Esophagus muscularis mucosa (tissue), 4 donors: ENCODE measurements around the gene RILPL1.

Experiments
- EP300 ChIP-seq: sonication (generic); formaldehyde crosslinking; IDR thresholded peaks from one replicate; pipeline ENCODE4 v1.6.1; 2017; ENCODE audit warnings: antibody characterized with exemption
- POLR2A ChIP-seq: fragments of 450-650 bp; IDR thresholded peaks from one replicate; pipeline ENCODE4 v1.6.1; 2017; ENCODE audit warnings: antibody characterized with exemption, moderate library complexity, mild to moderate bottlenecking, low read depth
- POLR2AphosphoS5 ChIP-seq, 2 donors: sonication (generic); formaldehyde crosslinking; IDR thresholded peaks; one replicate each; pipeline ENCODE4 v1.6.1; 2017; ENCODE audit warnings: antibody characterized with exemption in 2 of 2
- TF ChIP-seq, protein P1 (sequence below), 3 experiments: fragments of 200-600 bp in 2 of 3; fragments of 450-650 bp in 1 of 3; sonication (generic) in 2 of 3; IDR thresholded peaks; one replicate each; pipeline ENCODE4 v1.5.1; 2017 to 2019; ENCODE audit warnings: antibody characterized with exemption in 3 of 3, mild to moderate bottlenecking in 2 of 3, moderate library complexity in 1 of 3

- TF ChIP-seq, protein P1, sequence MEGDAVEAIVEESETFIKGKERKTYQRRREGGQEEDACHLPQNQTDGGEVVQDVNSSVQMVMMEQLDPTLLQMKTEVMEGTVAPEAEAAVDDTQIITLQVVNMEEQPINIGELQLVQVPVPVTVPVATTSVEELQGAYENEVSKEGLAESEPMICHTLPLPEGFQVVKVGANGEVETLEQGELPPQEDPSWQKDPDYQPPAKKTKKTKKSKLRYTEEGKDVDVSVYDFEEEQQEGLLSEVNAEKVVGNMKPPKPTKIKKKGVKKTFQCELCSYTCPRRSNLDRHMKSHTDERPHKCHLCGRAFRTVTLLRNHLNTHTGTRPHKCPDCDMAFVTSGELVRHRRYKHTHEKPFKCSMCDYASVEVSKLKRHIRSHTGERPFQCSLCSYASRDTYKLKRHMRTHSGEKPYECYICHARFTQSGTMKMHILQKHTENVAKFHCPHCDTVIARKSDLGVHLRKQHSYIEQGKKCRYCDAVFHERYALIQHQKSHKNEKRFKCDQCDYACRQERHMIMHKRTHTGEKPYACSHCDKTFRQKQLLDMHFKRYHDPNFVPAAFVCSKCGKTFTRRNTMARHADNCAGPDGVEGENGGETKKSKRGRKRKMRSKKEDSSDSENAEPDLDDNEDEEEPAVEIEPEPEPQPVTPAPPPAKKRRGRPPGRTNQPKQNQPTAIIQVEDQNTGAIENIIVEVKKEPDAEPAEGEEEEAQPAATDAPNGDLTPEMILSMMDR (IDR thresholded peaks at IDR 0.05), result no peak
- TF ChIP-seq EP300 (no peak), POLR2A (no peak), POLR2AphosphoS5 (IDR thresholded peaks at IDR 0.05) (no peak)
Observed at GRCh38 chr12:123523518-123523917, 10.0 kb downstream of the RILPL1 start.
